CD14-positive monocyte (primary cell): ENCODE results near the gene TTC21A. TPM values are rescaled to one million over a fixed set of nuclear protein-coding genes. Genes with fewer than 3 reads are reported as not detected.
A peak's percentile ranks its signal among the peaks of the same experiment; 100 is the strongest.

Source experiments
- DNase-seq, 3 donors: peaks; one replicate each; pipeline ENCODE4 v3.0.0-alpha.2; 2011 to 2022
- H2AFZ ChIP-seq: 2 replicates; pipeline ENCODE4 v1.6.0; 2012; ENCODE audit warnings: mild to moderate bottlenecking, low read depth, low read length, inconsistent platforms; ENCODE audit not compliant: insufficient read depth, poor library complexity, severe bottlenecking
- H3K27ac ChIP-seq, 2 donors: 1 replicate in 1 of 2; 2 replicates in 1 of 2; pipeline ENCODE4 v1.5.1; 2012 to 2013; ENCODE audit warnings: low read length in 2 of 2, control low read depth in 1 of 2, inconsistent platforms in 1 of 2, low read depth in 1 of 2, mild to moderate bottlenecking in 1 of 2
- H3K27me3 ChIP-seq, 2 donors: one replicate each; pipeline versions ENCODE4 v1.6.0 to v1.6.1; 2011 to 2013; ENCODE audit warnings: low read length in 2 of 2; ENCODE audit not compliant: control insufficient read depth in 2 of 2, insufficient read depth in 2 of 2
- H3K36me3 ChIP-seq, 2 donors: replicated peaks in 1 of 2; 1 replicate in 1 of 2; 2 replicates in 1 of 2; pipeline versions ENCODE4 v1.5.1 to v1.6.1; 2012 to 2013; ENCODE audit warnings: low read length in 2 of 2, control low read depth in 1 of 2, inconsistent platforms in 1 of 2, mild to moderate bottlenecking in 1 of 2; ENCODE audit not compliant: insufficient read depth in 2 of 2, control insufficient read depth in 1 of 2
- H3K4me1 ChIP-seq, 2 donors: 1 replicate in 1 of 2; 2 replicates in 1 of 2; pipeline versions ENCODE4 v1.5.1 to v1.6.1; 2012 to 2013; ENCODE audit warnings: low read length in 2 of 2, control low read depth in 1 of 2, inconsistent platforms in 1 of 2, mild to moderate bottlenecking in 1 of 2, moderate library complexity in 1 of 2; ENCODE audit not compliant: insufficient read depth in 2 of 2, control insufficient read depth in 1 of 2
- H3K4me2 ChIP-seq: replicated peaks from 2 replicates; pipeline ENCODE3; 2012; ENCODE audit warnings: low read length, moderate library complexity, mild to moderate bottlenecking; ENCODE audit not compliant: poor library complexity, severe bottlenecking; ENCODE audit errors: extremely low read depth
- H3K4me3 ChIP-seq, 3 experiments: fragments of 200-600 bp in 1 of 3; sonication (generic) in 1 of 3; replicated peaks in 1 of 3; 1 replicate in 2 of 3; 2 replicates in 1 of 3; pipeline ENCODE4 v1.5.1; 2011 to 2013; ENCODE audit warnings: low read length in 3 of 3, mild to moderate bottlenecking in 3 of 3, control low read depth in 2 of 3, low read depth in 2 of 3, inconsistent platforms in 1 of 3, moderate library complexity in 1 of 3
- H3K79me2 ChIP-seq: 2 replicates; pipeline ENCODE4 v1.6.0; 2012; ENCODE audit warnings: mild to moderate bottlenecking, control low read depth, inconsistent platforms, low read length, moderate library complexity; ENCODE audit not compliant: insufficient read depth
- H3K9ac ChIP-seq: 2 replicates; pipeline ENCODE4 v1.6.0; 2017; ENCODE audit warnings: low read length, mild to moderate bottlenecking; ENCODE audit not compliant: insufficient read depth, poor library complexity, severe bottlenecking
- H3K9me3 ChIP-seq, 2 donors: replicated peaks in 1 of 2; 1 replicate in 1 of 2; 2 replicates in 1 of 2; pipeline versions ENCODE4 v1.5.1 to v1.6.1; 2012 to 2013; ENCODE audit warnings: low read length in 2 of 2, control low read depth in 1 of 2; ENCODE audit not compliant: control insufficient read depth in 1 of 2, insufficient read depth in 1 of 2
- H4K20me1 ChIP-seq: 2 replicates; pipeline ENCODE4 v1.6.0; 2012; ENCODE audit warnings: mild to moderate bottlenecking, low read length, control low read depth, moderate library complexity; ENCODE audit not compliant: insufficient read depth
- H3K27ac Mint-ChIP-seq, 7 donors: one replicate each; pipeline ENCODE4 v1.8.0; 2020; ENCODE audit warnings: mild to moderate bottlenecking in 7 of 7, mixed read lengths in 7 of 7, moderate library complexity in 6 of 7, inconsistent platforms in 2 of 7
- H3K27me3 Mint-ChIP-seq, 3 donors: one replicate each; pipeline ENCODE4 v1.8.0; 2021 to 2022; ENCODE audit warnings: low read depth in 3 of 3, mild to moderate bottlenecking in 3 of 3, mixed read lengths in 3 of 3, moderate library complexity in 3 of 3, inconsistent platforms in 1 of 3
- H3K36me3 Mint-ChIP-seq, 2 donors: one replicate each; pipeline ENCODE4 v1.8.0; 2020; ENCODE audit warnings: mixed read lengths in 2 of 2, inconsistent platforms in 1 of 2, mild to moderate bottlenecking in 1 of 2
- H3K4me1 Mint-ChIP-seq: one replicate; pipeline ENCODE4 v1.8.0; 2020; ENCODE audit warnings: mild to moderate bottlenecking, mixed read lengths
- H3K4me3 Mint-ChIP-seq, 2 donors: one replicate each; pipeline ENCODE4 v1.8.0; 2020; ENCODE audit warnings: mild to moderate bottlenecking in 2 of 2, mixed read lengths in 2 of 2, moderate library complexity in 1 of 2
- H3K9me3 Mint-ChIP-seq, 7 donors: one replicate each; pipeline ENCODE4 v1.8.0; 2020 to 2022; ENCODE audit warnings: mixed read lengths in 7 of 7, mild to moderate bottlenecking in 6 of 7, moderate library complexity in 6 of 7, inconsistent platforms in 2 of 7
- WGBS: methylation state at CpG from one replicate; pipeline ENCODE4 v1.1.5; 2013; ENCODE audit warnings: missing lambda C conversion rate; ENCODE audit not compliant: insufficient coverage; 5-methylcytosine and 5-hydroxymethylcytosine counted together
- intact Hi-C, 2 donors: fragments of 100-400 bp; cut with micrococcal nuclease; formaldehyde crosslinking; loops; one replicate each; pipeline versions ENCODE4 v1.15.0 to v1.15.1; 2023
- polyA plus RNA-seq, 3 donors: library from polyadenylated mRNA; depleted of rRNA in 1 of 3; unstranded in 2 of 3; stranded (reverse) in 1 of 3; fragments of 300-500 nt in 2 of 3; fragments of >200 nt in 1 of 3; fragmentation: Illumina TruSeq in 2 of 3; gene quantifications; 1 replicate in 2 of 3; 2 replicates in 1 of 3; pipeline ENCODE4 v1.2.3, GENCODE V29; 2012 to 2021
- TF ChIP-seq, protein P1 (sequence below): fragments of 200-600 bp; IDR thresholded peaks from one replicate; pipeline ENCODE4 v1.8.0; 2022; ENCODE audit warnings: antibody characterized with exemption, mild to moderate bottlenecking

TTC21A gene
- polyA plus RNA-seq, 3 donors = 0.67 to 12.9 (median 2.2) TPM

DNA sequence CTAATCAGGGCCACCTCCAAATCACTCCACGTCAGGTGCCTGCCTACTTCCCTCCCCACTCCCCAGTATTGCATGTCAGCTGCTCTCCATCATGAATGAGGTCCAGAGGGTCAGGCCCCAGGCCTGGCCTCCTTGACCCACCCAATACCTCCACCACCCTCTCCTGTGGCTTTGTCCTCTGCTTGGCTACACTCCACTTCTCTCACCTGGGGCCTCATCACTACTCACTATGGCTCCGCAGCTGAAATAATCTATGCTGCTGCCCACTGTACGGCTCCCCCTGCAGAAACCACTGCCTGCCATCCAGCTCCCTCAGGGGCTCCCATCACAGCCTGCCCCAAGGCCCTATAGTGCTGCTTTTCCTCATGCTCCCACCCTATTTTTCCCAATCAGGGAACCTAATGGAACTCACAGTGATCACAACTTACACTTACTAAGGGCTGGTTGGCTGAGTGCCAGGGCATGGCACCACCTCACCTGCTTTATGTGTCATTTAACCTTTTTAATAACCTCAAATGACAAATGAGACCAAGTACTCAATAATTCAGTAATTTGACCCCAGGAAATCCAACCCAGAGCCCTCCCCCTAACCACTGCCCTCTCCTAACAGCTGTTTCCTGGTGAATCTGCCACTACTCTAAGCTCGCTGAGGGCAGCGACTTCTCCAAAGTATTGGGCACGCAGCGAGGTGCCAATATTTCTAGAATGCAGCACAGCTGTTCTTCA is 2.4 kb upstream of the TTC21A start:
- Histone ChIP-seq H3K27ac (no peak overlapping the region), H3K36me3 (peaks cover 11 to 23% of the 10 kb centered on the region in 2 donors), H3K9ac (no peak overlapping the region), H3K79me2 (peaks cover 49% of the 10 kb centered on the region), H3K4me1 (peaks cover 29 to 42% of the 10 kb centered on the region in 2 donors), H3K4me3 (no peak overlapping the region), H4K20me1 (peaks cover 65% of the 10 kb centered on the region), H3K4me2 (no peak overlapping the region), H3K9me3 (no peaks in the 10 kb centered on the region), H3K27me3 (no peaks in the 10 kb centered on the region), H2AFZ (no peak overlapping the region)
- peak overlapping the region in 2 of 7 donors; percentile 0 to 34 for H3K27ac Mint-ChIP-seq
- H3K36me3 Mint-ChIP-seq = peaks cover 28 to 33% of the 10 kb centered on the region in 2 donors
- no peaks in the 10 kb centered on the region for H3K9me3 Mint-ChIP-seq
- no peak for DNase-seq
- peaks cover 3 to 10% (median 7%) of the 10 kb centered on the region in 3 donors for H3K27me3 Mint-ChIP-seq
- no peak overlapping the region for H3K4me3 Mint-ChIP-seq
- WGBS = 97% methylated on average over 3 of the region's 7 CpGs
- peaks cover 61% of the 10 kb centered on the region for H3K4me1 Mint-ChIP-seq
- TF ChIP-seq, protein P1, sequence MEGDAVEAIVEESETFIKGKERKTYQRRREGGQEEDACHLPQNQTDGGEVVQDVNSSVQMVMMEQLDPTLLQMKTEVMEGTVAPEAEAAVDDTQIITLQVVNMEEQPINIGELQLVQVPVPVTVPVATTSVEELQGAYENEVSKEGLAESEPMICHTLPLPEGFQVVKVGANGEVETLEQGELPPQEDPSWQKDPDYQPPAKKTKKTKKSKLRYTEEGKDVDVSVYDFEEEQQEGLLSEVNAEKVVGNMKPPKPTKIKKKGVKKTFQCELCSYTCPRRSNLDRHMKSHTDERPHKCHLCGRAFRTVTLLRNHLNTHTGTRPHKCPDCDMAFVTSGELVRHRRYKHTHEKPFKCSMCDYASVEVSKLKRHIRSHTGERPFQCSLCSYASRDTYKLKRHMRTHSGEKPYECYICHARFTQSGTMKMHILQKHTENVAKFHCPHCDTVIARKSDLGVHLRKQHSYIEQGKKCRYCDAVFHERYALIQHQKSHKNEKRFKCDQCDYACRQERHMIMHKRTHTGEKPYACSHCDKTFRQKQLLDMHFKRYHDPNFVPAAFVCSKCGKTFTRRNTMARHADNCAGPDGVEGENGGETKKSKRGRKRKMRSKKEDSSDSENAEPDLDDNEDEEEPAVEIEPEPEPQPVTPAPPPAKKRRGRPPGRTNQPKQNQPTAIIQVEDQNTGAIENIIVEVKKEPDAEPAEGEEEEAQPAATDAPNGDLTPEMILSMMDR = no peak
- intact Hi-C loops = loop anchor here (5.0 to 10.0 kb wide), 3 partner anchors 72 to 180 kb away; partner anchors contain the start of gene CX3CR1 (in 1 of the 2)

DNA sequence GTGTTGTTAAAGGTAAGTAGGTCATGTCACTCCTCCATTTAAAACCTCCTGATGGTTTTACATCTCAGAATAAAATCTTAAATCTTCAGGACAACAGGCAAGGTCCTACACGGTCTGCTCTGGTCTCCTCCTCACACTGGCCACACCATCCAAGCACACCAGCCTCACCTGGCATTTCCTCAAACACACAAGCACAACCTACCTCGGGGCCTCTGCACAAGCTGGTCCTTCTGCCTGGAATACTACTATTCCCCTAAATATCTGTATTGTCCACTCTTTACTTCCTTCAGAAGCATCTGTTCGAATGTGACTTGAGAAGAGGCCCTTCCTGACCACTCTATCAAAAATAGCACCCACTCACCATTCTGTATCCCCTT is 1.8 kb upstream of the TTC21A start:
- H3K4me1 Mint-ChIP-seq = peaks cover 61% of the 10 kb centered on the region
- TF ChIP-seq, protein P1 = no peak
- peak overlapping the region; percentile 95 for H3K4me2 ChIP-seq
- peak overlapping the region in 3 of 7 donors; percentile 6 to 58 (median 15) for H3K27ac Mint-ChIP-seq
- peak overlapping the region; percentile 89 to 95 for H3K4me3 Mint-ChIP-seq
- peaks cover 3 to 12% (median 10%) of the 10 kb centered on the region in 3 donors for H3K27me3 Mint-ChIP-seq
- no peak overlapping the region for H3K27ac ChIP-seq
- no peak overlapping the region for H3K9ac ChIP-seq
- no peaks in the 10 kb centered on the region for H3K9me3 ChIP-seq
- no peaks in the 10 kb centered on the region for H3K27me3 ChIP-seq
- H4K20me1 ChIP-seq = peaks cover 60% of the 10 kb centered on the region
- intact Hi-C loops = loop anchor here (2.0 to 10.0 kb wide), 4 partner anchors 41 to 179 kb away; partner anchors contain the start of gene CX3CR1 (in 1 of the 2)
- peaks cover 23 to 32% of the 10 kb centered on the region in 2 donors for H3K36me3 Mint-ChIP-seq
- H3K4me3 ChIP-seq = peak overlapping the region in 1 of 3 experiments; percentile 81
- no peaks in the 10 kb centered on the region for H3K9me3 Mint-ChIP-seq
- peaks cover 49% of the 10 kb centered on the region for H3K79me2 ChIP-seq
- no peak for DNase-seq
- H3K4me1 ChIP-seq = peaks cover 29 to 42% of the 10 kb centered on the region in 2 donors
- 93% methylated on average over 2 of the region's 3 CpGs for WGBS
- H3K36me3 ChIP-seq = peaks cover 6 to 17% of the 10 kb centered on the region in 2 donors
- no peak overlapping the region for H2AFZ ChIP-seq
